SKM-1 (cell line): ENCODE data around the gene MEGF8.

ENCODE experiments used
- DNase-seq: peaks from one replicate; lab custom pipeline; 2025; ENCODE audit not compliant: unreplicated experiment; lab: John Stamatoyannopoulos, UW

MEGF8 gene

GRCh38 chr19:42303101-42303464 lies 22.4 kb upstream of the MEGF8 start:
- DNase-seq, result no peak

GRCh38 chr19:42303876-42304275 lies 21.6 kb upstream of the MEGF8 start:
- DNase-seq, result no peak

GRCh38 chr19:42306646-42307045 lies 18.8 kb upstream of the MEGF8 start:
- no peak for DNase-seq

GRCh38 chr19:42309686-42310085 lies 15.7 kb upstream of the MEGF8 start:
- DNase-seq, result no peak

GRCh38 chr19:42311657-42312056 lies 13.8 kb upstream of the MEGF8 start:
- no peak for DNase-seq

GRCh38 chr19:42312370-42312769 lies 13.1 kb upstream of the MEGF8 start:
- DNase-seq, result no peak

- no peak for DNase-seq
These were observed 12.2 kb upstream of the MEGF8 start, which contains the start of gene TMEM145 for GRCh38 chr19:42313096-42313839. TMEM145 (plus strand) TSS chr19:42313309; CDS start chr19:42313377, 68 bp downstream.

GRCh38 chr19:42313840-42314755 lies 11.3 kb upstream of the MEGF8 start:
- DNase-seq, result no peak

GRCh38 chr19:42315024-42315423 lies 10.4 kb upstream of the MEGF8 start:
- DNase-seq, result no peak

GRCh38 chr19:42316223-42317211 lies 8.9 kb upstream of the MEGF8 start:
- DNase-seq, result no peak

- DNase-seq, result no peak
These were observed 7.9 kb upstream of the MEGF8 start for GRCh38 chr19:42317535-42317934.

- no peak for DNase-seq
These were observed 3.1 kb upstream of the MEGF8 start for GRCh38 chr19:42322305-42322704.

GRCh38 chr19:42323473-42323851 lies 2.0 kb upstream of the MEGF8 start:
- no peak for DNase-seq

- DNase-seq, result no peak
These were observed 1.4 kb upstream of the MEGF8 start for GRCh38 chr19:42323852-42324654.

- DNase-seq, result no peak
These were observed 654 bp upstream of the MEGF8 start for GRCh38 chr19:42324655-42325307.

- no peak for DNase-seq
These were observed 699 bp downstream of the MEGF8 start for GRCh38 chr19:42325896-42326771.

- no peak for DNase-seq
These were observed 1.5 kb downstream of the MEGF8 start for GRCh38 chr19:42326969-42327368.

- DNase-seq, result no peak
These were observed 1.9 kb downstream of the MEGF8 start for GRCh38 chr19:42327381-42327780.

- no peak for DNase-seq
These were observed 2.7 kb downstream of the MEGF8 start for GRCh38 chr19:42328106-42328505.
